GM12878 (cell line): Measurements from ENCODE around the gene TWIST1. TPM values are rescaled to one million over a fixed set of nuclear protein-coding genes. Genes with fewer than 3 reads are reported as not detected.

ENCODE experiments used
- ATAC-seq: fragments of 200-7000 bp; cut with Tn5 transposase; 3 replicates; pipeline ENCODE4 v1.9.1; 2020; ENCODE audit warnings: mild to moderate bottlenecking, moderate library complexity
- BruUV-seq: library from RNA; stranded (reverse); fragments of 400-500 nt; replicated peaks from 2 replicates; lab custom pipeline; 2021; lab: Mats Ljungman, UMichigan
- CTCF ChIA-PET: fragments of 300-600 bp; sonication (Branson Sonifier 250); formaldehyde crosslinking; extraction: SDS; loops from one replicate; lab custom pipeline; 2021; ENCODE audit warnings: inconsistent platforms; lab: Yijun Ruan, JAX
- POLR2A ChIA-PET: fragments of 350-600 bp; formaldehyde crosslinking; extraction: SDS; loops from one replicate; lab custom pipeline; 2021; ENCODE audit warnings: inconsistent platforms; lab: Charles Lee
- RAD21 ChIA-PET: fragments of 300-600 bp; sonication (Branson Sonifier 250); formaldehyde crosslinking; loops from one replicate; lab custom pipeline; 2023; ENCODE audit warnings: antibody characterized with exemption; ENCODE audit not compliant: unreplicated experiment; lab: Charles Lee
- SMC1A ChIA-PET: fragments of 300-600 bp; sonication (Branson Sonifier 250); formaldehyde crosslinking; loops from one replicate; lab custom pipeline; 2023; ENCODE audit not compliant: unreplicated experiment, uncharacterized antibody; lab: Charles Lee
- DNase-seq: peaks from one replicate; pipeline ENCODE4 v3.0.0-alpha.2; 2011; ENCODE audit warnings: low read depth, low spot score
- FAIRE-seq: peaks from 3 replicates; lab custom pipeline; 2011; peaks lifted over from hg19 to GRCh38; lab: Jason Lieb, UNC
- H2AFZ ChIP-seq: 2 replicates; pipeline ENCODE4 v1.6.0; 2011; ENCODE audit warnings: low read depth, low read length, control low read depth; ENCODE audit not compliant: control insufficient read depth
- H3K27ac ChIP-seq: 2 replicates; pipeline ENCODE4 v1.5.1; 2011; ENCODE audit warnings: control low read depth; ENCODE audit not compliant: control insufficient read depth, insufficient read depth
- H3K27me3 ChIP-seq, 2 experiments: replicated peaks in 1 of 2; 2 replicates each; pipeline versions ENCODE4 v1.6.0 to v1.6.1; 2011; ENCODE audit warnings: low read length in 1 of 2; ENCODE audit not compliant: control insufficient read depth in 2 of 2, insufficient read depth in 2 of 2
- H3K36me3 ChIP-seq, 2 experiments: 2 replicates each; pipeline ENCODE4 v1.5.1; 2011; ENCODE audit warnings: low read length in 1 of 2; ENCODE audit not compliant: control insufficient read depth in 2 of 2, insufficient read depth in 2 of 2
- H3K4me1 ChIP-seq: 2 replicates; pipeline ENCODE4 v1.6.1; 2011; ENCODE audit warnings: mild to moderate bottlenecking, low read length, moderate library complexity, mixed read lengths; ENCODE audit not compliant: control insufficient read depth, insufficient read depth
- H3K4me2 ChIP-seq: 2 replicates; pipeline ENCODE4 v1.6.0; 2011; ENCODE audit warnings: control low read depth; ENCODE audit not compliant: control insufficient read depth, insufficient read depth
- H3K4me3 ChIP-seq: fragments of 200-600 bp; sonication (generic); 2 replicates; pipeline ENCODE4 v1.5.1; 2016
- H3K79me2 ChIP-seq: 2 replicates; pipeline ENCODE4 v1.6.0; 2011; ENCODE audit warnings: low read length; ENCODE audit not compliant: control insufficient read depth, insufficient read depth
- H3K9ac ChIP-seq: 2 replicates; pipeline ENCODE4 v1.8.0; 2011; ENCODE audit warnings: low read length, control low read depth, mixed read lengths; ENCODE audit not compliant: control insufficient read depth, insufficient read depth
- H3K9me3 ChIP-seq: replicated peaks from 3 replicates; pipeline ENCODE4 v1.5.1; 2011; ENCODE audit warnings: mild to moderate bottlenecking, low read length; ENCODE audit not compliant: control insufficient read depth, insufficient read depth
- H4K20me1 ChIP-seq: 2 replicates; pipeline ENCODE4 v1.6.0; 2011; ENCODE audit not compliant: control insufficient read depth, insufficient read depth
- BCL11A ChIP-seq: IDR thresholded peaks from 2 replicates; pipeline ENCODE4 v1.6.1; 2011; ENCODE audit warnings: low read depth, low read length
- CTCF ChIP-seq, 3 experiments: IDR thresholded peaks in 2 of 3; conservative IDR thresholded peaks in 1 of 3; 2 replicates each; pipeline ENCODE4 v1.5.1; 2011; ENCODE audit warnings: low read depth in 3 of 3, low read length in 3 of 3, mild to moderate bottlenecking in 3 of 3, control low read depth in 2 of 3, moderate library complexity in 2 of 3, inconsistent platforms in 1 of 3, mixed read lengths in 1 of 3; ENCODE audit not compliant: control insufficient read depth in 2 of 3, insufficient read depth in 1 of 3; ENCODE audit errors: extremely low read depth in 1 of 3
- KAT2A ChIP-seq: conservative IDR thresholded peaks from 2 replicates; pipeline ENCODE4 v1.6.1; 2011; ENCODE audit warnings: low read depth, low read length; ENCODE audit not compliant: control insufficient read depth
- LARP7 ChIP-seq: fragments of 450-650 bp; IDR thresholded peaks from 2 replicates; pipeline ENCODE4 v1.6.1; 2017; ENCODE audit warnings: mild to moderate bottlenecking
- MAX ChIP-seq: IDR thresholded peaks from 2 replicates; pipeline ENCODE4 v1.6.1; 2012; ENCODE audit warnings: low read depth, low read length, improper control_type of control experiment
- MXI1 ChIP-seq: fragments of 150-350 bp; IDR thresholded peaks from 2 replicates; pipeline ENCODE4 v1.6.1; 2011; ENCODE audit warnings: low read depth, mild to moderate bottlenecking, inconsistent platforms, low read length, improper control_type of control experiment
- PAX5 ChIP-seq: IDR thresholded peaks from 2 replicates; pipeline ENCODE4 v1.6.1; 2011; ENCODE audit warnings: low read depth, low read length, borderline replicate concordance
- POU2F2 ChIP-seq: IDR thresholded peaks from 3 replicates; pipeline ENCODE4 v1.6.1; 2011; ENCODE audit warnings: low read depth, mild to moderate bottlenecking, low read length, borderline replicate concordance
- SMAD1 ChIP-seq: fragments of 450-650 bp; IDR thresholded peaks from 2 replicates; pipeline ENCODE4 v1.6.1; 2018; ENCODE audit warnings: mild to moderate bottlenecking, low read depth; ENCODE audit not compliant: partially characterized antibody
- STAT3 ChIP-seq: IDR thresholded peaks from 2 replicates; pipeline ENCODE4 v1.6.1; 2011; ENCODE audit warnings: low read depth, low read length, improper control_type of control experiment
- WGBS: methylation state at CpG from one replicate; pipeline ENCODE4 v1.1.6; 2016; ENCODE audit warnings: low lambda C conversion rate; ENCODE audit not compliant: insufficient replicate concordance, insufficient coverage; ENCODE audit errors: missing lambda C conversion rate; 5-methylcytosine and 5-hydroxymethylcytosine counted together
- in situ Hi-C: fragments of 300-500 bp; cut with MboI; formaldehyde crosslinking; loops from 9 replicates; pipeline ENCODE4 v1.14.3; 2018; ENCODE audit warnings: mixed read lengths
- intact Hi-C: fragments of 100-400 bp; cut with micrococcal nuclease; formaldehyde crosslinking; loops from one replicate; pipeline ENCODE4 v1.14.2; 2022; ENCODE audit not compliant: unreplicated experiment
- polyA plus RNA-seq, 11 experiments: library from polyadenylated mRNA; depleted of rRNA in 4 of 11; unstranded in 6 of 11; stranded (reverse) in 5 of 11; fragments of >200 nt; fragmentation: Nextera tagmentation in 4 of 11; fragmentation: Illumina TruSeq in 1 of 11; extraction: Ambion mirVana in 4 of 11; extraction: Trizol in 1 of 11; gene quantifications; 1 replicate in 1 of 11; 2 replicates in 10 of 11; pipeline versions ENCODE4 v1.2.1 to v1.2.3, GENCODE V29; 2011 to 2016; ENCODE audit warnings: inconsistent platforms in 2 of 11, missing spikeins in 2 of 11, low read depth in 1 of 11
- total RNA-seq, 4 experiments: library from RNA; depleted of rRNA in 3 of 4; stranded (reverse); fragments of >200 nt in 3 of 4; fragmentation: Illumina TruSeq in 1 of 4; extraction: Trizol in 1 of 4; gene quantifications; 2 replicates each; pipeline versions ENCODE4 v1.2.1 to v1.2.3, GENCODE V29; 2013 to 2021
- TF ChIP-seq, protein P1 (sequence below): fragments of 450-650 bp; IDR thresholded peaks from 2 replicates; pipeline ENCODE4 v1.6.1; 2018; ENCODE audit warnings: mild to moderate bottlenecking, low read depth, moderate library complexity; ENCODE audit not compliant: partially characterized antibody

TWIST1 gene
- total and polyA plus RNA-seq, 10 of the 15 experiments (the other 5 are each of a cell fraction or from before 2014, with no cell fraction given): not detected

DNA sequence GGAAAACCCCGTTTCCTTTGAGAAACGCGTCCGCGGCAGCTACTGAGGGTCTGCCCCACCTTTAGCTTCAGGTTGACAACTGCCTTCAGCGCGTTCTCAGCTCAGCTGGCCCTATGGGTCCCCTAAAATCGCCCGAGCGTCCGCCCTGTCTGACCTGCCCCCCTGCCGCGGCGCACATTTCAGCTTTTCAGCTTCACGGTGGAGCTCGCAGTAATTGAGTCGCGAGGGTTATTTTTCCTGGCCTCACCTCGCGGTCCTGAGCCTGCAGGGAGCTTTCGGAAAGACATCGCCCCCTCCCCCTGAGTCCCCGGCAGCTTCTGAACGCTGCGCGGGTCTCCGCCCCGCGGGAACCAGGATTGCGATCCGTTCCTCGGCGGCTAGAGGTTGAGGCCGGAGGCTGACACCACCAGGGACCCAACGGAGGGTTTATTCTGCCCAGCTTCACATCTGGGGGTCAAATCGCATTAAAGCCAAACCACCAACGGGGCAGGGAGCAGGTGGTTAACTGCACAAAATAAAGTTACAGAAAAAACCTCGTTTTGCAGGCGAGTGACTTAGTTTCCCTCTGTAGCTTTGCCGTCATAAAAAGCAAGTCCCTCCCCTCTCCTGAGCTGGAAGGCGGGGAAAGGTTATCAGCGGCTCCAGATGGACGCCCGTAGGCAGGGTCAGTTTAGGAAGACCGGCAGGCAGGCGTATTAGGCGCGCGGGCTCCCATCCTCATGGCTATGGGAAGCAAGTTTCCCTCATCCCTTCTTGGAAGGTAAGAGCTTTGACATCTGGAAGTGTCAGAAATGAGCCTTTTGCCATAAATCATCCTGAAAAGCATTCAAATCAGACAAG is 11.0 kb downstream of the TWIST1 start (continued):
- no peak for TF ChIP-seq SMAD1

- ChIA-PET SMC1A (no interaction called here), POLR2A (no interaction called here), RAD21 (no interaction called here), CTCF (no interaction called here)
- no peak overlapping the region for H2AFZ ChIP-seq
- FAIRE-seq (no peak), ATAC-seq (no peak), DNase-seq (no peak)
- H3K27ac ChIP-seq: no peak overlapping the region
- no peak overlapping the region for H3K9ac ChIP-seq
- in situ Hi-C loops: loop anchor here (25.0 kb wide), 1 partner anchor 557 kb away; no protein-coding TSS in a partner anchor
- H4K20me1 ChIP-seq: no peaks in the 10 kb centered on the region
- H3K79me2 ChIP-seq: no peaks in the 10 kb centered on the region
- no peaks in the 10 kb centered on the region; the same call in 1 of the 3 replicates for H3K9me3 ChIP-seq
- 0% methylated on average over 4 of the region's 4 CpGs for WGBS
- no peak overlapping the region for H3K4me2 ChIP-seq
- peaks cover 8 to 14% of the 10 kb centered on the region in 2 experiments for H3K27me3 ChIP-seq
- no TSS peak for BruUV-seq
- no peaks in the 10 kb centered on the region for H3K36me3 ChIP-seq
- H3K4me1 ChIP-seq: no peaks in the 10 kb centered on the region; the same call in 1 of the 2 replicates
- no peak overlapping the region for H3K4me3 ChIP-seq
- TF ChIP-seq CTCF (IDR thresholded peaks at IDR 0.05 in 2 of 3, conservative IDR thresholded peaks at IDR 0.05 in 1 of 3; ENCODE audit: control insufficient read depth in 2 of 3, extremely low read depth in 1 of 3, insufficient read depth in 1 of 3, low read depth in 3 of 3, low read length in 3 of 3) (no peak), LARP7 (no peak), POU2F2 (no peak), MAX (no peak), MXI1 (no peak), BCL11A (no peak), KAT2A (no peak), STAT3 (no peak), PAX5 (no peak)
- TF ChIP-seq, protein P1, sequence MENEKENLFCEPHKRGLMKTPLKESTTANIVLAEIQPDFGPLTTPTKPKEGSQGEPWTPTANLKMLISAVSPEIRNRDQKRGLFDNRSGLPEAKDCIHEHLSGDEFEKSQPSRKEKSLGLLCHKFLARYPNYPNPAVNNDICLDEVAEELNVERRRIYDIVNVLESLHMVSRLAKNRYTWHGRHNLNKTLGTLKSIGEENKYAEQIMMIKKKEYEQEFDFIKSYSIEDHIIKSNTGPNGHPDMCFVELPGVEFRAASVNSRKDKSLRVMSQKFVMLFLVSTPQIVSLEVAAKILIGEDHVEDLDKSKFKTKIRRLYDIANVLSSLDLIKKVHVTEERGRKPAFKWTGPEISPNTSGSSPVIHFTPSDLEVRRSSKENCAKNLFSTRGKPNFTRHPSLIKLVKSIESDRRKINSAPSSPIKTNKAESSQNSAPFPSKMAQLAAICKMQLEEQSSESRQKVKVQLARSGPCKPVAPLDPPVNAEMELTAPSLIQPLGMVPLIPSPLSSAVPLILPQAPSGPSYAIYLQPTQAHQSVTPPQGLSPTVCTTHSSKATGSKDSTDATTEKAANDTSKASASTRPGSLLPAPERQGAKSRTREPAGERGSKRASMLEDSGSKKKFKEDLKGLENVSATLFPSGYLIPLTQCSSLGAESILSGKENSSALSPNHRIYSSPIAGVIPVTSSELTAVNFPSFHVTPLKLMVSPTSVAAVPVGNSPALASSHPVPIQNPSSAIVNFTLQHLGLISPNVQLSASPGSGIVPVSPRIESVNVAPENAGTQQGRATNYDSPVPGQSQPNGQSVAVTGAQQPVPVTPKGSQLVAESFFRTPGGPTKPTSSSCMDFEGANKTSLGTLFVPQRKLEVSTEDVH: no peak
- intact Hi-C loops: no loop called here
Observed at GRCh38 chr7:19105546-19105945, 11.9 kb downstream of the TWIST1 start.
